SK-N-DZ (cell line): ENCODE results near the gene TTBK1.

Experiments used
- DNase-seq: peaks from one replicate; pipeline ENCODE4 v3.0.0-alpha.2; 2015; ENCODE audit warnings: low spot score

TTBK1 gene

GRCh38 chr6:43271944-43272343, 28.7 kb downstream of the TTBK1 start:
- no peak for DNase-seq

DNA sequence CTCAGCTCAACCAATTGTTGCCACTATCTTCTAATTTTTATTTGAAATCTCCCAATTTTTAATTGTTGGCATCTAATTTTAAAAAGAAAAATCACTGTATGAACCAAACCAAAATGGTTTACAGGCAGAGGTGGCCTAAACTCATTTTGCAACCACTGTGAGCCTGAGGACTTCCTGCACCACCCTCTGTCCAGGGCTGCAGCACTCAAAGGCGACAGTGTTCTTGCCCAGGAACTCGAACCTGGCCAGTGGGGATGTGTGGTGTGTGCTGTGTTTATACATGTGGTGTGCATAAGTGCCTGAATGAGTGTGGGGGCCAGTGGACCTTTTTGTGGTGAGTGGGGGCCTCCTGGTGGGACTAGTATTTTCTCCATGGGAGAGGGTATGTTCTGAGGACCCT, 30.4 kb downstream of the TTBK1 start:
- DNase-seq, result no peak

GRCh38 chr6:43274127-43274915, 31.0 kb downstream of the TTBK1 start:
- no peak for DNase-seq

DNA sequence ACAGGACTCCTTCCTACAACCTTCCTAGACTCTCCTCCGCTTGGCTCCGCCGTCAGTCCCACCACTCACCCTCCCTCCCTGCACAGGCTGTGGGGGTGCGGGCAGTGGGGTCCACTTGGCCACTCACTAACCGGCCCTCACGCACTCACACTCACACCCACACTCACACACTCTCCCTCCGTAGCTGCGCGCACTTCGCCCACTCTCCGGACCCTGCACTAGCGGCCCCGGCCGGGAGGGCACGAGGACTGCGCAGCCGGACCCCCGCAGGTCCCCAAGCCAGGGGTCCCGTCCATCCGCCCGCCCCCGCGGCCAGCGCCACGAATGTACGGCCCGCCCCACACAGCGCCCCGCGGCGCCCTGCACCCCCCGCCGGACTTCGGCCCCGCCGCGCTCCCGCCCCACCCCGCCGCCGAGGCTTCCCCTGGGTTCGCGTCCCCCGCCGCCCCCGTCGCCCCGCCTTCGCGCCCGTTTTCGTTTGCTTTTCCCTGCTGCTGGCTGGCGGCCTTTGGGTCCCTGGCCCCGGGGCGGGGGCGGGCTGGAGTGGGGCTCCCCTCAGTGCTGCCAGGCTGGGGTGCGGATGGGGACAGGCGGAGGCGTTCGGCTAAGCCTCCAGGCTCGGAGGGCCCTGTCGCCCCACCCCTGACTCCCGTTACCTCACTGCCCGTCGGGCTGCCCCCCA, 31.8 kb downstream of the TTBK1 start:
- no peak for DNase-seq

- no peak for DNase-seq
These were observed 32.7 kb downstream of the TTBK1 start for GRCh38 chr6:43275801-43276576.

GRCh38 chr6:43276577-43277305, 33.5 kb downstream of the TTBK1 start:
- no peak for DNase-seq

- DNase-seq, result no peak
These were observed 34.0 kb downstream of the TTBK1 start for GRCh38 chr6:43277306-43277642.

- DNase-seq, result no peak
These were observed 34.6 kb downstream of the TTBK1 start for GRCh38 chr6:43277643-43278523.

GRCh38 chr6:43278524-43279078, 35.3 kb downstream of the TTBK1 start:
- no peak for DNase-seq

GRCh38 chr6:43280234-43280633, 37.0 kb downstream of the TTBK1 start:
- no peak for DNase-seq

DNA sequence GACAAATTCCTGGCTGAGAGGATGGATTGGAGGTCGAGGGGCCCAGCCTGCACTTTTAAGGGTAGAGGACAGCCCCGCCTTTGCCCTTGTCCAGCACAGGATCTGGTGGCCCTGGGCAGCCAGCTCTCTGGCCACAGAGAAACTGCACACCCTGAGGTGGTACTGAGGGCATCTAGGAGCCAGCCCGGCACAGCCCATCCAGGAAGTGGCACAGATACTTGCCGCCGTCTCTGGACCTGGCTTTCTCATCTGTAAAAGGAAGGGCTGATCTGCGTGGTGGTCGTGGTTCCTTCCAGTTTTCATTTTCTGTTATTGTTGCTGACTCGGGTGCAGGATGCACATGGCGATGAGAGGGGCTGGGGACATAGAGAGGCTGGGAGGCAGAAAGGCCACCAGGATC, 38.8 kb downstream of the TTBK1 start:
- no peak for DNase-seq

- DNase-seq, result no peak
These were observed 39.6 kb downstream of the TTBK1 start for GRCh38 chr6:43282636-43283513.

- DNase-seq, result no peak
These were observed 40.2 kb downstream of the TTBK1 start for GRCh38 chr6:43283514-43283901.

DNA sequence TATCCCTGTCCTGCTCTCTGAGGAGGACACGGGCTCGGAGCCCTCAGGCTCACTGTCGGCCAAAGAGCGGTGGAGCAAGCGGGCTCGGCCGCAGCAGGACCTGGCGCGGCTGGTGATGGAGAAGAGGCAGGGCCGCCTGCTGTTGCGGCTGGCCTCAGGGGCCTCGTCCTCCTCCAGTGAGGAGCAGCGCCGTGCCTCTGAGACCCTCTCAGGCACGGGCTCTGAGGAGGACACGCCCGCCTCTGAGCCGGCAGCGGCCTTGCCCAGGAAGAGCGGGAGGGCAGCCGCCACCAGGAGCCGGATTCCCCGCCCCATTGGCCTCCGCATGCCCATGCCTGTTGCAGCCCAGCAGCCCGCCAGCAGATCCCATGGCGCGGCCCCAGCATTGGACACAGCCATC, 40.6 kb downstream of the TTBK1 start:
- no peak for DNase-seq

DNA sequence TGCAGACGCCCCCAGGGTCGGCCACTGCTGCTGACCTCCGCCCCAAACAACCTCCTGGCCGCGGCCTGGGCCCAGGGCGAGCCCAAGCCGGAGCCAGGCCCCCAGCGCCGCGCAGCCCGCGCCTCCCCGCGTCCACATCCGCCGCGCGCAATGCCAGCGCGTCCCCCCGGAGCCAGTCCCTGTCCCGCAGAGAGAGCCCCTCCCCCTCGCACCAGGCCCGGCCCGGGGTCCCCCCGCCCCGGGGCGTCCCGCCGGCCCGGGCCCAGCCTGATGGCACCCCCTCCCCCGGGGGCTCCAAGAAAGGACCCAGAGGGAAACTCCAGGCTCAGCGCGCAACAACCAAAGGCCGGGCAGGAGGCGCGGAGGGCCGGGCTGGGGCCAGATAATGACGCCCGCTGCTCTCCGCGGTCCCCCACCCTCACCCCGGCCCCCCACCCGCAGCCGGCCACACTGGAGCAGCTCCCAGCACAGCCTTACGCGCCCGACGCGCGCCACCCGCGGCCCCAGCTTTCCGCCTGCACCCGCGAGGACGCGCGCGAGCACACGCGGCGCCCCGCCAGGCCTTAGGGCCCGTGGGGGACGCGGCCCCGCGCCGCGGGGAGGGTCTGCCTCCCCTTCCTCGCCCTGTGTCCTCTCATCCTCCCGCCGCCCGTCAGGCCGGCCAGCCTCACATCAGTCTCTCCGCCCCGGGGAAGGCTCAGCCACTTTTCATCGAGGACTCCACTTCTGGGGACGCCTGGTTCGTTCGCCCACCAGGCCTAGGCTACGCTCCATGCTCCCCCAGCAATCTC, 41.9 kb downstream of the TTBK1 start:
- no peak for DNase-seq

GRCh38 chr6:43285832-43286231, 42.6 kb downstream of the TTBK1 start:
- no peak for DNase-seq

DNA sequence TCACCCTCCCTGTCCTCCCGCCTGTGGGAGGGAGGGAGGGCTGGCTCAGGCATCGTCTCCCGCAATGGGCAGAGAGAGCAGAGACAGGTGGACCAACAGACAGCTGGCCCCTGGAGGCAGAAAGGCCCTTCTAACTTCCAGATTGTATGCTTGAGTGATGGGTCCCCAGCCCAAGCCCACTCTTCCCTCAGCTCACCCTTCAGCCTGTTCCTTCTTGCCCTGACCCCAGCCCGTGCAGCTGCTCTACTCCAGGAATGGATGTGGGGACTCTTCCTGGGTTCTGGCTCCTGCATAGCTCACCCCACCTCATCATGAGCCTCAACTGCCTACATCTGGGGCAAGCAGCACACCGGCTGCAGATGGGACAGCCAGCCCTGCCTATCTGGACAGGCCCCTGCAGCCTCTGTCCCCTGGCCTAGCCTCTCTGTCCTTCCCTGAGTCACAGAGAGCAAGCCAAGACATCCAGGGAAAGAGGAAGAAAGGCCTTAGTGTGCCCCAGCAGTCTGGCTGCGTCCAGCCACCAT, 43.2 kb downstream of the TTBK1 start:
- DNase-seq, result no peak

- DNase-seq, result no peak
These were observed 43.9 kb downstream of the TTBK1 start for GRCh38 chr6:43286980-43287716.
